Measurements from ENCODE around the gene VSTM2B.

The VSTM2B gene

GRCh38 chr19:29530540-29531457 lies 5.0 kb downstream of the VSTM2B start:
- Histone ChIP-seq H3K9me3 (ENCODE audit: control insufficient read depth in 2 of 2, low read length in 2 of 2) (no peaks in the 10 kb centered on the region), H3K36me3 (ENCODE audit: control insufficient read depth in 2 of 2, insufficient read depth in 2 of 2, low read length in 2 of 2) (no peaks in the 10 kb centered on the region), H3K4me3 (ENCODE audit: low read length in 2 of 2) (no peak overlapping the region), H3K27ac (ENCODE audit: low read depth in 2 of 2, low read length in 2 of 2) (no peak overlapping the region), H3K27me3 (ENCODE audit: control insufficient read depth in 2 of 2, insufficient read depth in 2 of 2, low read length in 2 of 2) (peaks cover 17 to 26% of the 10 kb centered on the region in 2 donors), H3K4me1 (ENCODE audit: control insufficient read depth in 2 of 2, insufficient read depth in 2 of 2, low read length in 2 of 2) (peaks cover 0 to 4% of the 10 kb centered on the region in 2 donors), H3K9ac (ENCODE audit: low read depth in 1 of 2, low read length in 2 of 2) (no peak overlapping the region)

- Histone ChIP-seq H3K4me1 (ENCODE audit: control insufficient read depth in 2 of 2, insufficient read depth in 2 of 2, low read length in 2 of 2) (peaks cover 0 to 4% of the 10 kb centered on the region in 2 donors), H3K4me3 (ENCODE audit: low read length in 2 of 2) (no peak overlapping the region), H3K9ac (ENCODE audit: low read depth in 1 of 2, low read length in 2 of 2) (no peak overlapping the region), H3K9me3 (ENCODE audit: control insufficient read depth in 2 of 2, low read length in 2 of 2) (no peaks in the 10 kb centered on the region), H3K36me3 (ENCODE audit: control insufficient read depth in 2 of 2, insufficient read depth in 2 of 2, low read length in 2 of 2) (no peaks in the 10 kb centered on the region), H3K27me3 (ENCODE audit: control insufficient read depth in 2 of 2, insufficient read depth in 2 of 2, low read length in 2 of 2) (peaks cover 17 to 26% of the 10 kb centered on the region in 2 donors), H3K27ac (ENCODE audit: low read depth in 2 of 2, low read length in 2 of 2) (no peak overlapping the region)
Observed at GRCh38 chr19:29531458-29532025, 5.7 kb downstream of the VSTM2B start.

- H3K9ac ChIP-seq (ENCODE audit: low read depth in 1 of 2, low read length in 2 of 2) = no peak overlapping the region
- H3K27me3 ChIP-seq (ENCODE audit: control insufficient read depth in 2 of 2, insufficient read depth in 2 of 2, low read length in 2 of 2) = peaks cover 17 to 26% of the 10 kb centered on the region in 2 donors
- no peaks in the 10 kb centered on the region for H3K36me3 ChIP-seq (ENCODE audit: control insufficient read depth in 2 of 2, insufficient read depth in 2 of 2, low read length in 2 of 2)
- H3K4me1 ChIP-seq (ENCODE audit: control insufficient read depth in 2 of 2, insufficient read depth in 2 of 2, low read length in 2 of 2) = peaks cover 0 to 4% of the 10 kb centered on the region in 2 donors
- no peaks in the 10 kb centered on the region for H3K9me3 ChIP-seq (ENCODE audit: control insufficient read depth in 2 of 2, low read length in 2 of 2)
- H3K27ac ChIP-seq (ENCODE audit: low read depth in 2 of 2, low read length in 2 of 2) = no peak overlapping the region
- H3K4me3 ChIP-seq (ENCODE audit: low read length in 2 of 2) = no peak overlapping the region
Observed at GRCh38 chr19:29532097-29532496, 6.3 kb downstream of the VSTM2B start.

GRCh38 chr19:29532956-29533355 lies 7.2 kb downstream of the VSTM2B start:
- no peaks in the 10 kb centered on the region for H3K9me3 ChIP-seq (ENCODE audit: control insufficient read depth in 2 of 2, low read length in 2 of 2)
- H3K27me3 ChIP-seq (ENCODE audit: control insufficient read depth in 2 of 2, insufficient read depth in 2 of 2, low read length in 2 of 2) = peaks cover 11 to 20% of the 10 kb centered on the region in 2 donors
- no peak overlapping the region for H3K9ac ChIP-seq (ENCODE audit: low read depth in 1 of 2, low read length in 2 of 2)
- no peak overlapping the region for H3K27ac ChIP-seq (ENCODE audit: low read depth in 2 of 2, low read length in 2 of 2)
- H3K4me1 ChIP-seq (ENCODE audit: control insufficient read depth in 2 of 2, insufficient read depth in 2 of 2, low read length in 2 of 2) = peaks cover 0 to 4% of the 10 kb centered on the region in 2 donors
- no peak overlapping the region for H3K4me3 ChIP-seq (ENCODE audit: low read length in 2 of 2)
- no peaks in the 10 kb centered on the region for H3K36me3 ChIP-seq (ENCODE audit: control insufficient read depth in 2 of 2, insufficient read depth in 2 of 2, low read length in 2 of 2)

GRCh38 chr19:29533578-29534544 lies 8.1 kb downstream of the VSTM2B start:
- H3K36me3 ChIP-seq (ENCODE audit: control insufficient read depth in 2 of 2, insufficient read depth in 2 of 2, low read length in 2 of 2) = no peaks in the 10 kb centered on the region
- no peaks in the 10 kb centered on the region for H3K9me3 ChIP-seq (ENCODE audit: control insufficient read depth in 2 of 2, low read length in 2 of 2)
- no peak overlapping the region for H3K4me3 ChIP-seq (ENCODE audit: low read length in 2 of 2)
- H3K4me1 ChIP-seq (ENCODE audit: control insufficient read depth in 2 of 2, insufficient read depth in 2 of 2, low read length in 2 of 2) = no peaks in the 10 kb centered on the region
- no peak overlapping the region for H3K27ac ChIP-seq (ENCODE audit: low read depth in 2 of 2, low read length in 2 of 2)
- H3K9ac ChIP-seq (ENCODE audit: low read depth in 1 of 2, low read length in 2 of 2) = no peak overlapping the region
- H3K27me3 ChIP-seq (ENCODE audit: control insufficient read depth in 2 of 2, insufficient read depth in 2 of 2, low read length in 2 of 2) = peaks cover 8 to 18% of the 10 kb centered on the region in 2 donors

GRCh38 chr19:29535214-29535831 lies 9.5 kb downstream of the VSTM2B start:
- Histone ChIP-seq H3K9ac (ENCODE audit: low read depth in 1 of 2, low read length in 2 of 2) (no peak overlapping the region), H3K9me3 (ENCODE audit: control insufficient read depth in 2 of 2, low read length in 2 of 2) (no peaks in the 10 kb centered on the region), H3K27ac (ENCODE audit: low read depth in 2 of 2, low read length in 2 of 2) (no peak overlapping the region), H3K4me3 (ENCODE audit: low read length in 2 of 2) (no peak overlapping the region), H3K27me3 (ENCODE audit: control insufficient read depth in 2 of 2, insufficient read depth in 2 of 2, low read length in 2 of 2) (peaks cover 0 to 13% of the 10 kb centered on the region in 2 donors), H3K36me3 (ENCODE audit: control insufficient read depth in 2 of 2, insufficient read depth in 2 of 2, low read length in 2 of 2) (no peaks in the 10 kb centered on the region), H3K4me1 (ENCODE audit: control insufficient read depth in 2 of 2, insufficient read depth in 2 of 2, low read length in 2 of 2) (no peaks in the 10 kb centered on the region)

GRCh38 chr19:29535984-29536508 lies 10.3 kb downstream of the VSTM2B start:
- H3K27me3 ChIP-seq (ENCODE audit: control insufficient read depth in 2 of 2, insufficient read depth in 2 of 2, low read length in 2 of 2) = peaks cover 0 to 9% of the 10 kb centered on the region in 2 donors
- no peak overlapping the region for H3K27ac ChIP-seq (ENCODE audit: low read depth in 2 of 2, low read length in 2 of 2)
- H3K4me3 ChIP-seq (ENCODE audit: low read length in 2 of 2) = no peak overlapping the region
- no peak overlapping the region for H3K9ac ChIP-seq (ENCODE audit: low read depth in 1 of 2, low read length in 2 of 2)
- H3K4me1 ChIP-seq (ENCODE audit: control insufficient read depth in 2 of 2, insufficient read depth in 2 of 2, low read length in 2 of 2) = no peaks in the 10 kb centered on the region
- no peaks in the 10 kb centered on the region for H3K36me3 ChIP-seq (ENCODE audit: control insufficient read depth in 2 of 2, insufficient read depth in 2 of 2, low read length in 2 of 2)
- H3K9me3 ChIP-seq (ENCODE audit: control insufficient read depth in 2 of 2, low read length in 2 of 2) = no peaks in the 10 kb centered on the region

- no peak overlapping the region for H3K4me3 ChIP-seq (ENCODE audit: low read length in 2 of 2)
- H3K27ac ChIP-seq (ENCODE audit: low read depth in 2 of 2, low read length in 2 of 2) = no peak overlapping the region
- H3K4me1 ChIP-seq (ENCODE audit: control insufficient read depth in 2 of 2, insufficient read depth in 2 of 2, low read length in 2 of 2) = no peaks in the 10 kb centered on the region
- peaks cover 0 to 3% of the 10 kb centered on the region in 2 donors for H3K27me3 ChIP-seq (ENCODE audit: control insufficient read depth in 2 of 2, insufficient read depth in 2 of 2, low read length in 2 of 2)
- H3K9ac ChIP-seq (ENCODE audit: low read depth in 1 of 2, low read length in 2 of 2) = no peak overlapping the region
- no peaks in the 10 kb centered on the region for H3K9me3 ChIP-seq (ENCODE audit: control insufficient read depth in 2 of 2, low read length in 2 of 2)
- H3K36me3 ChIP-seq (ENCODE audit: control insufficient read depth in 2 of 2, insufficient read depth in 2 of 2, low read length in 2 of 2) = no peaks in the 10 kb centered on the region
Observed at GRCh38 chr19:29537181-29537580, 11.4 kb downstream of the VSTM2B start.

- Histone ChIP-seq H3K27me3 (ENCODE audit: control insufficient read depth in 2 of 2, insufficient read depth in 2 of 2, low read length in 2 of 2) (no peaks in the 10 kb centered on the region), H3K36me3 (ENCODE audit: control insufficient read depth in 2 of 2, insufficient read depth in 2 of 2, low read length in 2 of 2) (no peaks in the 10 kb centered on the region)
Observed at GRCh38 chr19:29537601-29538000, 11.8 kb downstream of the VSTM2B start.

More at GRCh38 chr19:29537601-29538000, 11.8 kb downstream of the VSTM2B start:
- H3K27ac ChIP-seq (ENCODE audit: low read depth in 2 of 2, low read length in 2 of 2) = no peak overlapping the region
- no peaks in the 10 kb centered on the region for H3K9me3 ChIP-seq (ENCODE audit: control insufficient read depth in 2 of 2, low read length in 2 of 2)
- no peak overlapping the region for H3K4me3 ChIP-seq (ENCODE audit: low read length in 2 of 2)
- H3K4me1 ChIP-seq (ENCODE audit: control insufficient read depth in 2 of 2, insufficient read depth in 2 of 2, low read length in 2 of 2) = no peaks in the 10 kb centered on the region
- H3K9ac ChIP-seq (ENCODE audit: low read depth in 1 of 2, low read length in 2 of 2) = no peak overlapping the region

All from mucosa of rectum (tissue), 2 donors.